ENCODE data around the gene RAI1.
A peak's percentile ranks its signal among the peaks of the same experiment; 100 is the strongest.

Gene RAI1

GRCh38 chr17:17666111-17666714 is 15.0 kb upstream of the RAI1 start:
- in situ Hi-C loops (cut with HindIII; ENCODE audit: low sequenced_read_pairs): no loop called here
- no peak overlapping the region for H3K4me3 ChIP-seq (ENCODE audit: low read depth, low read length)
- no peak for TF ChIP-seq CTCF (IDR thresholded peaks at IDR 0.05; ENCODE audit: low read depth, low read length)
- DNase-seq (ENCODE audit: low read depth, low spot score): peak; percentile 69

- TF ChIP-seq CTCF (IDR thresholded peaks at IDR 0.05; ENCODE audit: low read depth, low read length): no peak
- no peak overlapping the region for H3K4me3 ChIP-seq (ENCODE audit: low read depth, low read length)
- DNase-seq (ENCODE audit: low read depth, low spot score): no peak
- in situ Hi-C loops (cut with HindIII; ENCODE audit: low sequenced_read_pairs): no loop called here
These were observed 14.0 kb upstream of the RAI1 start for GRCh38 chr17:17667231-17667630.

- H3K4me3 ChIP-seq (ENCODE audit: low read depth, low read length): no peak overlapping the region
- no peak for TF ChIP-seq CTCF (IDR thresholded peaks at IDR 0.05; ENCODE audit: low read depth, low read length)
- in situ Hi-C loops (cut with HindIII; ENCODE audit: low sequenced_read_pairs): no loop called here
- DNase-seq (ENCODE audit: low read depth, low spot score): no peak
These were observed 13.3 kb upstream of the RAI1 start for GRCh38 chr17:17667947-17668346.

GRCh38 chr17:17668358-17668757 is 12.9 kb upstream of the RAI1 start:
- no peak overlapping the region for H3K4me3 ChIP-seq (ENCODE audit: low read depth, low read length)
- no peak for TF ChIP-seq CTCF (IDR thresholded peaks at IDR 0.05; ENCODE audit: low read depth, low read length)
- in situ Hi-C loops (cut with HindIII; ENCODE audit: low sequenced_read_pairs): no loop called here
- DNase-seq (ENCODE audit: low read depth, low spot score): no peak

GRCh38 chr17:17668775-17669579 is 12.3 kb upstream of the RAI1 start:
- DNase-seq (ENCODE audit: low read depth, low spot score): peak; percentile 39
- no peak overlapping the region for H3K4me3 ChIP-seq (ENCODE audit: low read depth, low read length)
- no peak for TF ChIP-seq CTCF (IDR thresholded peaks at IDR 0.05; ENCODE audit: low read depth, low read length)
- in situ Hi-C loops (cut with HindIII; ENCODE audit: low sequenced_read_pairs): no loop called here

- no peak for TF ChIP-seq CTCF (IDR thresholded peaks at IDR 0.05; ENCODE audit: low read depth, low read length)
- H3K4me3 ChIP-seq (ENCODE audit: low read depth, low read length): no peak overlapping the region
- in situ Hi-C loops (cut with HindIII; ENCODE audit: low sequenced_read_pairs): no loop called here
- DNase-seq (ENCODE audit: low read depth, low spot score): no peak
These were observed 11.6 kb upstream of the RAI1 start for GRCh38 chr17:17669580-17670235.
